GM06990 (cell line): ENCODE measurements around the gene SLC28A1.

Experiments
- DNase-seq: peaks from one replicate; pipeline ENCODE4 v3.0.0-alpha.2; 2011; ENCODE audit not compliant: insufficient read length; ENCODE audit errors: extremely low read depth
- H3K27me3 ChIP-seq: replicated peaks from 2 replicates; pipeline ENCODE4 v1.6.0; 2011; ENCODE audit warnings: low read length; ENCODE audit not compliant: control insufficient read depth, insufficient read depth
- H3K36me3 ChIP-seq: 2 replicates; pipeline ENCODE4 v1.5.1; 2011; ENCODE audit warnings: low read length; ENCODE audit not compliant: control insufficient read depth, insufficient read depth
- H3K4me3 ChIP-seq: replicated peaks from 2 replicates; pipeline ENCODE4 v1.5.1; 2011; ENCODE audit warnings: low read depth, mild to moderate bottlenecking, control low read depth, low read length
- CTCF ChIP-seq: IDR thresholded peaks from 2 replicates; pipeline ENCODE4 v1.5.1; 2011; ENCODE audit warnings: low read length, control low read depth, mild to moderate bottlenecking, inconsistent platforms; ENCODE audit not compliant: insufficient read depth, poor library complexity, severe bottlenecking

The SLC28A1 gene

GRCh38 chr15:84973492-84974460 lies 89.3 kb downstream of the SLC28A1 start:
- no peaks in the 10 kb centered on the region for H3K36me3 ChIP-seq
- no peak overlapping the region for H3K4me3 ChIP-seq
- no peak for DNase-seq
- no peak for TF ChIP-seq CTCF
- H3K27me3 ChIP-seq, result no peaks in the 10 kb centered on the region; the same call in none of the 2 replicates

GRCh38 chr15:84975871-84976351 lies 91.4 kb downstream of the SLC28A1 start:
- H3K36me3 ChIP-seq, result no peaks in the 10 kb centered on the region
- no peak overlapping the region for H3K4me3 ChIP-seq
- no peaks in the 10 kb centered on the region for H3K27me3 ChIP-seq
- no peak for DNase-seq
- no peak for TF ChIP-seq CTCF

DNA sequence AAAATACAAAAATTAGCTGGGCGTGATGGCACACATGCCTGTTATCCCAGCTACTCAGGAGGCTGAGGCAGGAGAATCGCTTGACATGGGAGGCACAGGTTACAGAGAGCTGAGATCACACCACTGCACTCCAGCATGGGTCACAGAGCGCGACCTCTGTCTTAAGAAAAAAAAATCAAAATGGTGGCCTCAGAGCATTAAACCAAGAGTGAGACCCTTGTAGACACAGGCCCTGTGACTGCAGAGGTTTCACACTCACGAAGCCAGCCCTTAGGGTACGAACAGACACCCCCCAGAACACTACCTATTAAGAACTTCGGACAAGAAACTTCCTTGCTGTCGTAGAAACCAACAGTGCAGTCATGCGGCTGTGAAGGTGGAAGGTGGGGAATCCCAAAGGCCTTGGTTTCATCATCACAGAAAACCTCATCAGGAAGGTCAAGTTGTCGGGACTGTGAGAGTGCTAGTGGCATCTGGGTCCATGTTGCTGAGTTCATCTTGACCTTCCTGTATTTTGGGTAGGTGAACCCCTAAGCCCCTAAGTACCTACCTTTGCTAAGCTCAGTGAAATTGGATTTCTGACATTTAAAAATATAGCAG lies 92.4 kb downstream of the SLC28A1 start:
- Histone ChIP-seq H3K36me3 (no peaks in the 10 kb centered on the region), H3K27me3 (no peaks in the 10 kb centered on the region), H3K4me3 (no peak overlapping the region)
- no peak for DNase-seq
- no peak for TF ChIP-seq CTCF

- Histone ChIP-seq H3K27me3 (no peaks in the 10 kb centered on the region), H3K36me3 (no peaks in the 10 kb centered on the region), H3K4me3 (no peak overlapping the region)
- no peak for TF ChIP-seq CTCF
- DNase-seq, result no peak
Observed at GRCh38 chr15:84979651-84980050, 95.2 kb downstream of the SLC28A1 start.

GRCh38 chr15:84980196-84981053 lies 96.0 kb downstream of the SLC28A1 start:
- Histone ChIP-seq H3K36me3 (no peaks in the 10 kb centered on the region), H3K27me3 (no peaks in the 10 kb centered on the region), H3K4me3 (peak overlapping the region; percentile 79)
- TF ChIP-seq CTCF, result no peak
- peak; percentile 95 for DNase-seq
